Muscle layer of colon (tissue), 2 donors: Measurements from ENCODE around the gene RGS17.
A peak's percentile ranks its signal among the peaks of the same experiment; 100 is the strongest.
"Not testable (repeated sequence)": the region's sequence is repeated elsewhere in the genome, so short reads cannot be mapped to it uniquely, and the experiment has no call there.

Experiments used
- H3K27ac ChIP-seq: one replicate; pipeline ENCODE4 v1.7.0; 2013; ENCODE audit warnings: low read depth, mild to moderate bottlenecking, low read length, moderate library complexity
- H3K27me3 ChIP-seq, 2 donors: one replicate each; pipeline ENCODE4 v1.7.0; 2013; ENCODE audit warnings: low read length in 2 of 2, mild to moderate bottlenecking in 2 of 2; ENCODE audit not compliant: insufficient read depth in 2 of 2, control insufficient read depth in 1 of 2
- H3K36me3 ChIP-seq: one replicate; pipeline ENCODE4 v1.7.0; 2013; ENCODE audit warnings: mild to moderate bottlenecking, low read length; ENCODE audit not compliant: insufficient read depth
- H3K4me1 ChIP-seq: one replicate; pipeline ENCODE4 v1.7.0; 2013; ENCODE audit warnings: mild to moderate bottlenecking, low read length; ENCODE audit not compliant: insufficient read depth
- H3K4me3 ChIP-seq, 2 donors: one replicate each; pipeline ENCODE4 v1.7.0; 2013; ENCODE audit warnings: low read length in 2 of 2, low read depth in 1 of 2, mild to moderate bottlenecking in 1 of 2, moderate library complexity in 1 of 2
- H3K9ac ChIP-seq: one replicate; pipeline ENCODE4 v1.7.0; 2013; ENCODE audit warnings: low read length
- H3K9me3 ChIP-seq: one replicate; pipeline ENCODE4 v1.7.0; 2013; ENCODE audit warnings: mild to moderate bottlenecking, low read length
- donor health status: abdominal sarcoma.
- donor health status: Adenocarcinoma of cecum.

The RGS17 gene

DNA sequence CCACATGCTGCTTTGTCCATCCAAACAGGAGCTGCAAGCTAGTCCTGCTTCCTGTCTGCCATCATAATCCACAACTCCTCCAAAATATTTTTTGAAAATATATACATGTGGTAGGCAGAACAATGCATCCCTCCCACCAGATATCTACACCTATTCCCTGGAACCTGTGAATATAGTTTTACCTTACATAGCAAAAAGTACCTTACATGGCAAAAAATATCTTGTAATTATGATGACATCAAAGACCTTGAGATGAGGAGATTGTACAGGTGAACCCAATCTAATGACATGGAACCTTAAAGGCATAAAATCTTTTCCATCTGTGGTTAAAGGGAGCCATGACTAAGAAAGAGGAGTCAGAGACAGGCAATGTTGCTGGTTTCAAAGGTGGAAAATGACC lies 15.3 kb upstream of the RGS17 start:
- Histone ChIP-seq H3K36me3 (no peaks in the 10 kb centered on the region), H3K4me3 (no peak overlapping the region), H3K4me1 (no peaks in the 10 kb centered on the region), H3K9ac (no peak overlapping the region), H3K27me3 (no peaks in the 10 kb centered on the region), H3K9me3 (no peaks in the 10 kb centered on the region), H3K27ac (no peak overlapping the region)

- H3K36me3 ChIP-seq = no peaks in the 10 kb centered on the region
Observed at GRCh38 chr6:153145591-153145990, 14.5 kb upstream of the RGS17 start.

DNA sequence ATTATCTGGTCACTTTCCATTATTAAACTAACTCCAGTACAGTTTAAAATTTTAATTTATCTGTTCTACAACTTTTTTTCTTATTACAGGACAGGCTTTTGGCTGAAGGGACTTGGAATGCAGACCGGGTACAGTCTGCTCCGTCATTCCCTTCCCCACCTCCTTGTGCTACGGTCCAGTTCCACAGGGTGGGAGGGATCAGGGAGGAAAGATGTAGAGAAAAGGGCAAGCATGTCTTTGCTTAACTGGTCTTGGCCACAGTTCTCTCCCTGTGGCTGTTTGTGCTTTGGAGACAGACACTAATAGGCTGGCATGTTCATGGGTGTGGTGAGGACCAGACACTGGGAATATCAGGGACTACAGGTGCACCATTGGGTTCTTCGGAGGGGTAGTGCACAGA lies 12.1 kb upstream of the RGS17 start:
- Histone ChIP-seq H3K9me3 (no peaks in the 10 kb centered on the region), H3K27ac (no peak overlapping the region), H3K27me3 (no peaks in the 10 kb centered on the region), H3K9ac (no peak overlapping the region), H3K4me1 (no peaks in the 10 kb centered on the region), H3K4me3 (no peak overlapping the region), H3K36me3 (no peaks in the 10 kb centered on the region)

More at GRCh38 chr6:153145591-153145990, 14.5 kb upstream of the RGS17 start:
- H3K27me3 ChIP-seq = no peaks in the 10 kb centered on the region
- H3K9ac ChIP-seq = no peak overlapping the region
- H3K27ac ChIP-seq = no peak overlapping the region
- H3K9me3 ChIP-seq = no peaks in the 10 kb centered on the region
- no peak overlapping the region for H3K4me3 ChIP-seq
- no peaks in the 10 kb centered on the region for H3K4me1 ChIP-seq

GRCh38 chr6:153140299-153140698 lies 9.2 kb upstream of the RGS17 start:
- Histone ChIP-seq H3K9ac (no peak overlapping the region), H3K4me1 (no peaks in the 10 kb centered on the region), H3K27me3 (no peaks in the 10 kb centered on the region), H3K4me3 (no peak overlapping the region), H3K9me3 (no peaks in the 10 kb centered on the region), H3K27ac (no peak overlapping the region), H3K36me3 (no peaks in the 10 kb centered on the region)

DNA sequence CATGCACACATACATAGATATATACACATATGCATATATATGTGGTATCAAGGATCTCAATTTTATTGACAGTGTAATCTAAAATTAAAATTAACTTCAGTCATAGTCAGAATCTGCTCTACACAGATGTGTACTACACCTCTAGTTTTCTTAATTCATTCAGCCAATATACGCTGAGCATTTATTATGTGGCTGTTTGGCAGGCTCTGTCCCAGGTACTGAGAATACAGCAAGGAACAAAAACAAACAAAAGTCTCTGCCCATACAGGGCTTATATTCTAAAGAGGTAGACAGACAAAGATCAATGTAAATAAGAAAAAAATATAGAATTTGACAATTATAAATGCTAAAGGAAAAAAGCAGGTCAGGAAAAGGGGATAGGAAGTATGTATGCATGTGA lies 7.8 kb upstream of the RGS17 start:
- no peaks in the 10 kb centered on the region for H3K9me3 ChIP-seq
- no peak overlapping the region for H3K4me3 ChIP-seq
- no peak overlapping the region for H3K9ac ChIP-seq
- no peaks in the 10 kb centered on the region for H3K36me3 ChIP-seq
- no peak overlapping the region for H3K27ac ChIP-seq
- no peaks in the 10 kb centered on the region for H3K27me3 ChIP-seq
- no peaks in the 10 kb centered on the region for H3K4me1 ChIP-seq

DNA sequence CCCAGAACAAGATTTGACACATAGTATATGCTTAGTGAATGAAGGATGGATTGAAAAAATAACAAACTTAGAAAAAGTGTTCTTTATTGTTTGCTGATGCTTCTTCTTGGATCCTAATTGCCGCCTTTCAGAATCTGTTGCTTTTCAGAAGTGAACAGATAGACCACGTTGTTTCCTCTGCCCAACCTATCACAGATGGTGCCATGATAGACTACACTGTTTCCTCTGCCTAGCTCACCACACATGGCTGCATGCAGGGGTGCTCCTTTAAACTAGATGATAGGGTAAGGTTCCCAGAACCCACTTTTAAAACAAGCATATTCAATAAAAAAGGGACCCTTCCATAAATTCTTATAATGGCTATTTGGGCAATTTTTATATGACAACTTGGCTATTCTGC lies 4.6 kb upstream of the RGS17 start:
- no peak overlapping the region for H3K4me3 ChIP-seq
- no peaks in the 10 kb centered on the region for H3K36me3 ChIP-seq
- no peak overlapping the region for H3K9ac ChIP-seq
- H3K4me1 ChIP-seq = no peaks in the 10 kb centered on the region
- H3K27ac ChIP-seq = no peak overlapping the region
- no peaks in the 10 kb centered on the region for H3K9me3 ChIP-seq
- H3K27me3 ChIP-seq = no peaks in the 10 kb centered on the region

DNA sequence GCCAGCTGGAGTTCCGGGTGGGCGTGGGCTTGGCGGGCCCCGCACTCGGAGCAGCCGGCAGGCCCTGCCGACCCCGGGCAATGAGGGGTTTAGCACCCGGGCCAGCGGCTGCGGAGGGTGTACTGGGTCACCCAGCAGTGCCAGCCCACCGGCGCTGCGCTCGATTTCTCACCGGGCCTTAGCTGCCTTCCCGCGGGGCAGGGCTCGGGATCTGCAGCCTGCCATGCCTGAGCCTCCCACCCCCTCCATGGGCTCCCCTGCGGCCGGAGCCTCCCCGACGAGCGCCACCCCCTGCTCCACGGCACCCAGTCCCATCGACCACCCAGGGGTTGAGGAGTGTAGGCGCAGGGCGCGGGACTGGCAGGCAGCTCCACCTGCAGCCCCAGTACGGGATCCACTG lies 2.6 kb upstream of the RGS17 start:
- Histone ChIP-seq H3K27me3 (peaks cover 8 to 16% of the 10 kb centered on the region in 2 donors), H3K4me1 (peaks cover 13% of the 10 kb centered on the region)
- not testable (repeated sequence) for H3K27ac ChIP-seq, H3K4me3 ChIP-seq, H3K36me3 ChIP-seq, H3K9me3 ChIP-seq, H3K9ac ChIP-seq

DNA sequence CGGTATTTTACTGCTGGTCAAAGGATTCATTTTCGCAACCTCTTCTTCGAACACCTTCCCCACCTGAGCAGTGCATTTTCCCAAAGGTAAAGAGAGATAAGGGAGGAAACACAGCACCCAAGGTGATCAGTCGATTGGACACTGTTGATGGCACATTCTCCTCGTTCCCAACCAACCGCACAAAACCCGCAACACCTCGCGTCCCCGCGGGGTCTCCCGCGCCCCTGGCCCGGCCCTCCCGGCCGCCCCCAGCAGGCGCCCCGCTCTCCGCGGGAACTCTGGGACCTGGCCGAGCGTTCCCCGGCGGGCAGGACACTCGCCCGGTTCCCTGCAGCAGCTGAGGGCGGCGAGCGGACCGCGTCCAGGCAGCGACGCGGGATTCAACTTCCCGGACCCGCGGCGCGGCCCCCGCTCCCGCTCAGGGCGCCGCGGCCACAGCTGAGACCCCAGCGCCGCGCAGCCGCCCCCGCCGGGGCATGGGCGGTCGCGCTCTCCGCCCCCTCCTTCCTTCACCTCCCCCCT lies 506 bp downstream of the RGS17 start:
- H3K27me3 ChIP-seq = peaks cover 17 to 22% of the 10 kb centered on the region in 2 donors
- peak overlapping the region; percentile 70 to 93 for H3K4me3 ChIP-seq
- no peak overlapping the region for H3K27ac ChIP-seq
- H3K9ac ChIP-seq = no peak overlapping the region
- H3K4me1 ChIP-seq = peaks cover 13% of the 10 kb centered on the region
- H3K36me3 ChIP-seq = no peaks in the 10 kb centered on the region
- no peaks in the 10 kb centered on the region for H3K9me3 ChIP-seq

DNA sequence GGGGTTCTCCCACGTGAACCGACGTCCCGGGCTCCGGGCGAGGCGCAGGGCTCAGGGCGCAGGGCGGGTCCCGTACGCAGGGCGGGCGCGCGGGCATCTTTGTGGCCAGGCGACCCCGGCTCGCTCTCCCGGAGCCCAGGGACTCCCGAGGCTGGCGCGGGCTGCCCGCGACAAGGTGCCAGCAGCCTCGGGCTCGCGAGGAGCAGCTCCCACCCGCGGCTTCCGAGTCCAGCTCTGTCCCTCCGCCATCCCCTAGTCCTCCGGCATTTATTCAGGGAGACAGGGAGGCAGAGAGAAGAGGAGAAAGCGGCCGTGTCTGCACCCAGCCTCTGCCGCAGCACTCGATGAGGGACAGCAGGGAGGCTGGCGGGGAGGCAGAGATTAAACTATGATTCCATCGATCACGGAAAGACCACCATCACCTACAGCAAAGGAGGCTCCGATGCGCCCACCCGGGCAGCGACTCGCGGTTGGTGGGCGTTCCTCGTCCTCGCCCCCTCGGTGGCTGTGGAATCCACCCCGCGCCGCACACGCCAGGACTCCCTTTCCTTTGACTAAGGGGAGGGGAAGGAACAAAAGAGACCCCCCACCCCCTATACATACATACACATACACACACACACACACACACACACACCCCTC lies 1.1 kb downstream of the RGS17 start:
- no peak overlapping the region for H3K27ac ChIP-seq

GRCh38 chr6:153126218-153126617 lies 4.9 kb downstream of the RGS17 start:
- Histone ChIP-seq H3K27me3 (peaks cover 17 to 22% of the 10 kb centered on the region in 2 donors), H3K27ac (no peak overlapping the region)

More for the DNA sequence above, 1.1 kb downstream of the RGS17 start:
- Histone ChIP-seq H3K9ac (no peak overlapping the region), H3K27me3 (peaks cover 17 to 22% of the 10 kb centered on the region in 2 donors), H3K4me1 (peaks cover 13% of the 10 kb centered on the region), H3K9me3 (no peaks in the 10 kb centered on the region), H3K36me3 (no peaks in the 10 kb centered on the region), H3K4me3 (peak overlapping the region; percentile 70 to 93)

GRCh38 chr6:153125032-153125431 lies 6.0 kb downstream of the RGS17 start:
- peaks cover 17 to 18% of the 10 kb centered on the region in 2 donors for H3K27me3 ChIP-seq
- H3K36me3 ChIP-seq = no peaks in the 10 kb centered on the region
- peaks cover 7% of the 10 kb centered on the region for H3K4me1 ChIP-seq
- H3K9me3 ChIP-seq = no peaks in the 10 kb centered on the region
- no peak overlapping the region for H3K27ac ChIP-seq
- no peak overlapping the region for H3K4me3 ChIP-seq
- no peak overlapping the region for H3K9ac ChIP-seq

More at GRCh38 chr6:153126218-153126617, 4.9 kb downstream of the RGS17 start:
- no peaks in the 10 kb centered on the region for H3K9me3 ChIP-seq
- H3K9ac ChIP-seq = no peak overlapping the region
- no peaks in the 10 kb centered on the region for H3K36me3 ChIP-seq
- H3K4me1 ChIP-seq = peaks cover 13% of the 10 kb centered on the region
- no peak overlapping the region for H3K4me3 ChIP-seq

DNA sequence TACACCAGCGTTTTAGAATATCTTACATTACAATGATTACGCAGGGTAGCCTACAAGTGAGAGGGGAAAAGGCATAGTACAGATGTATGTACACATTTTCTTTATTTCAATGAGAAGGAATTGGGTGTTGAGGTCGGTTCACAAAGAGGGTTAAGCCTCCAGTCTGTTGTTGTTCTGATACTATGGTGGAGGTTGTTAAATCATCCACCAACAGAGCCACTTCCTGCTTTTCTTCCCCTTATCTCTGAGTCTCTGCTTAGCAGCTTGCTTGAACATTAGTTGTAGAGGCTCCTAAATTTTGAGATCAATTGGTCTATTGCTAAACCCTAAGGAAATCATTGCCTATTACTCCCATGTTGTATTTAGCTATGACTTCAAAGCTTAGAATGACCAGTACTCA lies 7.3 kb downstream of the RGS17 start:
- Histone ChIP-seq H3K4me1 (no peaks in the 10 kb centered on the region), H3K27me3 (peaks cover 7 to 10% of the 10 kb centered on the region in 2 donors), H3K9ac (no peak overlapping the region), H3K9me3 (no peaks in the 10 kb centered on the region), H3K4me3 (no peak overlapping the region), H3K36me3 (no peaks in the 10 kb centered on the region), H3K27ac (no peak overlapping the region)
